ENCODE data around the gene FGA.
A peak's percentile ranks its signal among the peaks of the same experiment; 100 is the strongest.

FGA gene

GRCh38 chr4:154583230-154583629 lies 7.3 kb downstream of the FGA start:
- no peak for DNase-seq

GRCh38 chr4:154582723-154583122 lies 7.8 kb downstream of the FGA start:
- DNase-seq, result no peak

- no peak for DNase-seq
Observed at GRCh38 chr4:154579927-154580326, 10.6 kb downstream of the FGA start.

GRCh38 chr4:154578919-154579318 lies 11.6 kb downstream of the FGA start:
- DNase-seq, result no peak

- DNase-seq, result no peak
Observed at GRCh38 chr4:154577324-154577723, 13.2 kb downstream of the FGA start.

- no peak for DNase-seq
Observed at GRCh38 chr4:154574311-154574710, 16.2 kb downstream of the FGA start.

- no peak for DNase-seq
Observed at GRCh38 chr4:154573190-154573870, 17.2 kb downstream of the FGA start.

GRCh38 chr4:154569584-154569983 lies 21.0 kb downstream of the FGA start:
- DNase-seq, result no peak

GRCh38 chr4:154569028-154569427 lies 21.5 kb downstream of the FGA start:
- no peak for DNase-seq

GRCh38 chr4:154566639-154567204 lies 23.8 kb downstream of the FGA start:
- DNase-seq, result no peak

GRCh38 chr4:154565704-154566103 lies 24.8 kb downstream of the FGA start:
- DNase-seq, result no peak

- DNase-seq, result no peak
Observed at GRCh38 chr4:154564311-154564710, 26.2 kb downstream of the FGA start.

- DNase-seq, result no peak
Observed at GRCh38 chr4:154562697-154563254, 27.8 kb downstream of the FGA start, which contains the start of gene FGB. Gene FGB (plus strand): TSS chr4:154563011. CDS start chr4:154563019, 8 bp downstream.

- DNase-seq, result no peak
Observed at GRCh38 chr4:154560824-154561231, 29.7 kb downstream of the FGA start.

- no peak for DNase-seq
Observed at GRCh38 chr4:154560419-154560801, 30.1 kb downstream of the FGA start.

- peak in 9 of 51 donors; percentile 1 to 33 (median 2) for DNase-seq
Observed at GRCh38 chr4:154559494-154560418, 30.8 kb downstream of the FGA start.

- DNase-seq, result no peak
Observed at GRCh38 chr4:154559141-154559493, 31.4 kb downstream of the FGA start.

GRCh38 chr4:154551872-154552686 lies 38.5 kb downstream of the FGA start:
- peak in 48 of 51 donors; percentile 1 to 82 (median 42) for DNase-seq

- peak; percentile 60 to 97 (median 91) for DNase-seq
Observed at GRCh38 chr4:154549894-154550790, 40.4 kb downstream of the FGA start, which contains the start of gene PLRG1. Gene PLRG1 (minus strand): TSS chr4:154550400. CDS start chr4:154550308, 92 bp downstream.

GRCh38 chr4:154545689-154546088 lies 44.9 kb downstream of the FGA start:
- no peak for DNase-seq
